ENCODE measurements around the gene LRRFIP1.

LRRFIP1 gene

GRCh38 chr2:237742614-237743013 lies 115.2 kb downstream of the LRRFIP1 start:
- TF ChIP-seq POLR2AphosphoS5 (IDR thresholded peaks at IDR 0.05; ENCODE audit: low read depth, low read length) (no peak), SIN3A (IDR thresholded peaks at IDR 0.05; ENCODE audit: borderline replicate concordance, insufficient read depth, low read length) (no peak), TAF1 (IDR thresholded peaks at IDR 0.05; ENCODE audit: borderline replicate concordance, insufficient read depth, low read length) (no peak), FOXP2 (optimal IDR thresholded peaks at IDR 0.05; ENCODE audit: borderline replicate concordance, extremely low read depth, extremely low read length, insufficient read depth) (no peak)
- TF ChIP-seq, protein P1, sequence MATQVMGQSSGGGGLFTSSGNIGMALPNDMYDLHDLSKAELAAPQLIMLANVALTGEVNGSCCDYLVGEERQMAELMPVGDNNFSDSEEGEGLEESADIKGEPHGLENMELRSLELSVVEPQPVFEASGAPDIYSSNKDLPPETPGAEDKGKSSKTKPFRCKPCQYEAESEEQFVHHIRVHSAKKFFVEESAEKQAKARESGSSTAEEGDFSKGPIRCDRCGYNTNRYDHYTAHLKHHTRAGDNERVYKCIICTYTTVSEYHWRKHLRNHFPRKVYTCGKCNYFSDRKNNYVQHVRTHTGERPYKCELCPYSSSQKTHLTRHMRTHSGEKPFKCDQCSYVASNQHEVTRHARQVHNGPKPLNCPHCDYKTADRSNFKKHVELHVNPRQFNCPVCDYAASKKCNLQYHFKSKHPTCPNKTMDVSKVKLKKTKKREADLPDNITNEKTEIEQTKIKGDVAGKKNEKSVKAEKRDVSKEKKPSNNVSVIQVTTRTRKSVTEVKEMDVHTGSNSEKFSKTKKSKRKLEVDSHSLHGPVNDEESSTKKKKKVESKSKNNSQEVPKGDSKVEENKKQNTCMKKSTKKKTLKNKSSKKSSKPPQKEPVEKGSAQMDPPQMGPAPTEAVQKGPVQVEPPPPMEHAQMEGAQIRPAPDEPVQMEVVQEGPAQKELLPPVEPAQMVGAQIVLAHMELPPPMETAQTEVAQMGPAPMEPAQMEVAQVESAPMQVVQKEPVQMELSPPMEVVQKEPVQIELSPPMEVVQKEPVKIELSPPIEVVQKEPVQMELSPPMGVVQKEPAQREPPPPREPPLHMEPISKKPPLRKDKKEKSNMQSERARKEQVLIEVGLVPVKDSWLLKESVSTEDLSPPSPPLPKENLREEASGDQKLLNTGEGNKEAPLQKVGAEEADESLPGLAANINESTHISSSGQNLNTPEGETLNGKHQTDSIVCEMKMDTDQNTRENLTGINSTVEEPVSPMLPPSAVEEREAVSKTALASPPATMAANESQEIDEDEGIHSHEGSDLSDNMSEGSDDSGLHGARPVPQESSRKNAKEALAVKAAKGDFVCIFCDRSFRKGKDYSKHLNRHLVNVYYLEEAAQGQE (IDR thresholded peaks at IDR 0.05; ENCODE audit: insufficient read depth in 1 of 2, low read depth in 2 of 2, low read length in 2 of 2), result no peak

GRCh38 chr2:237743024-237743423 lies 115.6 kb downstream of the LRRFIP1 start:
- TF ChIP-seq SIN3A (IDR thresholded peaks at IDR 0.05; ENCODE audit: borderline replicate concordance, insufficient read depth, low read length), result no peak
- TF ChIP-seq, protein P1 (IDR thresholded peaks at IDR 0.05; ENCODE audit: insufficient read depth in 1 of 2, low read depth in 2 of 2, low read length in 2 of 2), result no peak
- no peak for TF ChIP-seq POLR2AphosphoS5 (IDR thresholded peaks at IDR 0.05; ENCODE audit: low read depth, low read length)
- TF ChIP-seq TAF1 (IDR thresholded peaks at IDR 0.05; ENCODE audit: borderline replicate concordance, insufficient read depth, low read length), result no peak
- TF ChIP-seq FOXP2 (optimal IDR thresholded peaks at IDR 0.05; ENCODE audit: borderline replicate concordance, extremely low read depth, extremely low read length, insufficient read depth), result no peak

GRCh38 chr2:237743561-237744269 lies 116.3 kb downstream of the LRRFIP1 start:
- TF ChIP-seq SIN3A (IDR thresholded peaks at IDR 0.05; ENCODE audit: borderline replicate concordance, insufficient read depth, low read length) (no peak), FOXP2 (optimal IDR thresholded peaks at IDR 0.05; ENCODE audit: borderline replicate concordance, extremely low read depth, extremely low read length, insufficient read depth) (no peak), TAF1 (IDR thresholded peaks at IDR 0.05; ENCODE audit: borderline replicate concordance, insufficient read depth, low read length) (no peak), POLR2AphosphoS5 (IDR thresholded peaks at IDR 0.05; ENCODE audit: low read depth, low read length) (no peak)
- TF ChIP-seq, protein P1 (IDR thresholded peaks at IDR 0.05; ENCODE audit: insufficient read depth in 1 of 2, low read depth in 2 of 2, low read length in 2 of 2), result no peak

- TF ChIP-seq TAF1 (IDR thresholded peaks at IDR 0.05; ENCODE audit: borderline replicate concordance, insufficient read depth, low read length) (no peak), FOXP2 (optimal IDR thresholded peaks at IDR 0.05; ENCODE audit: borderline replicate concordance, extremely low read depth, extremely low read length, insufficient read depth) (no peak), POLR2AphosphoS5 (IDR thresholded peaks at IDR 0.05; ENCODE audit: low read depth, low read length) (no peak), SIN3A (IDR thresholded peaks at IDR 0.05; ENCODE audit: borderline replicate concordance, insufficient read depth, low read length) (no peak)
- TF ChIP-seq, protein P1 (IDR thresholded peaks at IDR 0.05; ENCODE audit: insufficient read depth in 1 of 2, low read depth in 2 of 2, low read length in 2 of 2), result no peak
These were observed 116.9 kb downstream of the LRRFIP1 start for GRCh38 chr2:237744270-237744612.
